ENCODE measurements around the gene SRXN1.

DNA sequence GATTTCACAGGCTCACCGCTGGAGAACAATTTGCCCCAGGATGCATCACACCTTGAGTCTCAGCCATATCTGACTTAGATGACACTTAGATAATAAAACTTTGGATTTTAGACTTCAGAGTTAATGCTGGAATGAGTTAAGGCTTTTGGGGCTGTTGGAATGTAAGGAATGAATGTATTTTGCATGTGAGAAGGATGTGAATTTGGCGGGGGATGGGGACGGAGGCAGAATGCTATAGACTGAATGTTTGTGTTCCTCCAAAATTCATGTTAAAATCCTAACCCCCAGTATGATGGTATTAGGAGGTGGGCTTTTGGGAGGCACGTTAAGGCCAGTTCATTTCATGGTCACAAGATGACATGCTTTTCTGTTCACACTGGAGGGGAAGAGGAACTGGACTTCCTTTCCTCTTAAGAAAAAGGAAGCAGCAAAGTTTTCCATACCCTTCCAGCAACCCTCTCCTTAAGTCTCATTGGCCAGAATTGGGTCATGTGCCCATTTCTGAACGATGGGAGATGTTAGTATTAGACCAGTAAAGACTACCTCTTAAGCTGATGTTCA lies 5.8 kb upstream of the SRXN1 start:
- TF ChIP-seq, protein P1, sequence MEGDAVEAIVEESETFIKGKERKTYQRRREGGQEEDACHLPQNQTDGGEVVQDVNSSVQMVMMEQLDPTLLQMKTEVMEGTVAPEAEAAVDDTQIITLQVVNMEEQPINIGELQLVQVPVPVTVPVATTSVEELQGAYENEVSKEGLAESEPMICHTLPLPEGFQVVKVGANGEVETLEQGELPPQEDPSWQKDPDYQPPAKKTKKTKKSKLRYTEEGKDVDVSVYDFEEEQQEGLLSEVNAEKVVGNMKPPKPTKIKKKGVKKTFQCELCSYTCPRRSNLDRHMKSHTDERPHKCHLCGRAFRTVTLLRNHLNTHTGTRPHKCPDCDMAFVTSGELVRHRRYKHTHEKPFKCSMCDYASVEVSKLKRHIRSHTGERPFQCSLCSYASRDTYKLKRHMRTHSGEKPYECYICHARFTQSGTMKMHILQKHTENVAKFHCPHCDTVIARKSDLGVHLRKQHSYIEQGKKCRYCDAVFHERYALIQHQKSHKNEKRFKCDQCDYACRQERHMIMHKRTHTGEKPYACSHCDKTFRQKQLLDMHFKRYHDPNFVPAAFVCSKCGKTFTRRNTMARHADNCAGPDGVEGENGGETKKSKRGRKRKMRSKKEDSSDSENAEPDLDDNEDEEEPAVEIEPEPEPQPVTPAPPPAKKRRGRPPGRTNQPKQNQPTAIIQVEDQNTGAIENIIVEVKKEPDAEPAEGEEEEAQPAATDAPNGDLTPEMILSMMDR (IDR thresholded peaks at IDR 0.05; ENCODE audit: insufficient read depth, low read length), result no peak
- no peak for TF ChIP-seq POLR2AphosphoS5 (IDR thresholded peaks at IDR 0.05; ENCODE audit: low read depth)
- TF ChIP-seq, protein P2, sequence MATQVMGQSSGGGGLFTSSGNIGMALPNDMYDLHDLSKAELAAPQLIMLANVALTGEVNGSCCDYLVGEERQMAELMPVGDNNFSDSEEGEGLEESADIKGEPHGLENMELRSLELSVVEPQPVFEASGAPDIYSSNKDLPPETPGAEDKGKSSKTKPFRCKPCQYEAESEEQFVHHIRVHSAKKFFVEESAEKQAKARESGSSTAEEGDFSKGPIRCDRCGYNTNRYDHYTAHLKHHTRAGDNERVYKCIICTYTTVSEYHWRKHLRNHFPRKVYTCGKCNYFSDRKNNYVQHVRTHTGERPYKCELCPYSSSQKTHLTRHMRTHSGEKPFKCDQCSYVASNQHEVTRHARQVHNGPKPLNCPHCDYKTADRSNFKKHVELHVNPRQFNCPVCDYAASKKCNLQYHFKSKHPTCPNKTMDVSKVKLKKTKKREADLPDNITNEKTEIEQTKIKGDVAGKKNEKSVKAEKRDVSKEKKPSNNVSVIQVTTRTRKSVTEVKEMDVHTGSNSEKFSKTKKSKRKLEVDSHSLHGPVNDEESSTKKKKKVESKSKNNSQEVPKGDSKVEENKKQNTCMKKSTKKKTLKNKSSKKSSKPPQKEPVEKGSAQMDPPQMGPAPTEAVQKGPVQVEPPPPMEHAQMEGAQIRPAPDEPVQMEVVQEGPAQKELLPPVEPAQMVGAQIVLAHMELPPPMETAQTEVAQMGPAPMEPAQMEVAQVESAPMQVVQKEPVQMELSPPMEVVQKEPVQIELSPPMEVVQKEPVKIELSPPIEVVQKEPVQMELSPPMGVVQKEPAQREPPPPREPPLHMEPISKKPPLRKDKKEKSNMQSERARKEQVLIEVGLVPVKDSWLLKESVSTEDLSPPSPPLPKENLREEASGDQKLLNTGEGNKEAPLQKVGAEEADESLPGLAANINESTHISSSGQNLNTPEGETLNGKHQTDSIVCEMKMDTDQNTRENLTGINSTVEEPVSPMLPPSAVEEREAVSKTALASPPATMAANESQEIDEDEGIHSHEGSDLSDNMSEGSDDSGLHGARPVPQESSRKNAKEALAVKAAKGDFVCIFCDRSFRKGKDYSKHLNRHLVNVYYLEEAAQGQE (IDR thresholded peaks at IDR 0.05; ENCODE audit: insufficient replicate concordance, low read depth), result no peak
- no peak for TF ChIP-seq GABPA (IDR thresholded peaks at IDR 0.05; ENCODE audit: low read depth)
- TF ChIP-seq SPI1 (IDR thresholded peaks at IDR 0.05; ENCODE audit: borderline replicate concordance, low read depth), result peak; percentile 71
